SU-DHL-6 (cell line): Measurements from ENCODE around the gene LAMB4.

Experiments
- H2AFZ ChIP-seq: fragments of 200-600 bp; sonication (generic); 2 replicates; pipeline ENCODE4 v1.6.1; 2014; ENCODE audit warnings: low read depth, mild to moderate bottlenecking, moderate library complexity, mixed read lengths, antibody characterized with exemption, low read length; ENCODE audit not compliant: severe bottlenecking
- H3F3A ChIP-seq: fragments of 200-600 bp; shearing (Covaris generic); 2 replicates; pipeline ENCODE4 v1.6.0; 2016; ENCODE audit warnings: antibody characterized with exemption, mild to moderate bottlenecking; ENCODE audit not compliant: insufficient read depth
- H3K27ac ChIP-seq: fragments of 200-600 bp; sonication (generic); 2 replicates; pipeline ENCODE4 v1.5.1; 2016; ENCODE audit warnings: low read depth, mild to moderate bottlenecking, low read length, moderate library complexity, mixed read lengths
- H3K27me3 ChIP-seq: fragments of 200-600 bp; sonication (generic), shearing (Covaris generic); 2 replicates; pipeline ENCODE4 v1.6.0; 2014; ENCODE audit warnings: mild to moderate bottlenecking, low read length
- H3K36me3 ChIP-seq: fragments of 200-600 bp; sonication (generic); 2 replicates; pipeline ENCODE4 v1.6.1; 2014; ENCODE audit warnings: mild to moderate bottlenecking, low read length, mixed read lengths
- H3K4me2 ChIP-seq: fragments of 300-600, 200-600 bp; shearing (Covaris generic), sonication (generic); 2 replicates; pipeline ENCODE4 v1.6.0; 2014; ENCODE audit warnings: low read length, low read depth, mild to moderate bottlenecking; ENCODE audit not compliant: poor library complexity, severe bottlenecking
- H3K4me3 ChIP-seq: fragments of 200-600 bp; sonication (generic); 2 replicates; pipeline ENCODE4 v1.5.1; 2014; ENCODE audit warnings: antibody characterized with exemption, low read length, mild to moderate bottlenecking, mixed read lengths; ENCODE audit not compliant: insufficient read depth, poor library complexity, severe bottlenecking
- H3K79me2 ChIP-seq: fragments of 200-600 bp; sonication (generic); 2 replicates; pipeline ENCODE4 v1.6.1; 2014; ENCODE audit warnings: mild to moderate bottlenecking, low read length, moderate library complexity; ENCODE audit not compliant: insufficient read depth
- H3K9ac ChIP-seq: fragments of 200-600 bp; sonication (generic); 2 replicates; pipeline ENCODE4 v1.7.0; 2014; ENCODE audit warnings: mild to moderate bottlenecking, low read length
- H3K9me2 ChIP-seq: fragments of 200-600 bp; sonication (generic); replicated peaks from 2 replicates; pipeline ENCODE4 v1.6.1; 2014; ENCODE audit warnings: low read length; ENCODE audit not compliant: insufficient read depth
- H3K9me3 ChIP-seq: fragments of 200-600 bp; sonication (generic); 2 replicates; pipeline ENCODE4 v1.6.1; 2014; ENCODE audit warnings: low read length, mixed read lengths; ENCODE audit not compliant: insufficient read depth
- H4K20me1 ChIP-seq: fragments of 200-600 bp; sonication (generic); 2 replicates; pipeline ENCODE4 v1.6.1; 2014; ENCODE audit warnings: low read depth, mild to moderate bottlenecking, antibody characterized with exemption, low read length, moderate library complexity, mixed read lengths
- CTCF ChIP-seq: fragments of 200-600 bp; sonication (generic); IDR thresholded peaks from one replicate; pipeline ENCODE4 v1.5.1; 2017; ENCODE audit warnings: antibody characterized with exemption, mild to moderate bottlenecking, low read length, moderate library complexity; ENCODE audit not compliant: insufficient read depth, poor library complexity, severe bottlenecking
- EZH2phosphoT487 ChIP-seq: fragments of 200-600 bp; sonication (generic), shearing (Covaris generic); conservative IDR thresholded peaks from 2 replicates; pipeline ENCODE4 v1.6.1; 2018; ENCODE audit warnings: mild to moderate bottlenecking, antibody characterized with exemption, low read length, moderate library complexity, mixed read lengths

The LAMB4 gene

DNA sequence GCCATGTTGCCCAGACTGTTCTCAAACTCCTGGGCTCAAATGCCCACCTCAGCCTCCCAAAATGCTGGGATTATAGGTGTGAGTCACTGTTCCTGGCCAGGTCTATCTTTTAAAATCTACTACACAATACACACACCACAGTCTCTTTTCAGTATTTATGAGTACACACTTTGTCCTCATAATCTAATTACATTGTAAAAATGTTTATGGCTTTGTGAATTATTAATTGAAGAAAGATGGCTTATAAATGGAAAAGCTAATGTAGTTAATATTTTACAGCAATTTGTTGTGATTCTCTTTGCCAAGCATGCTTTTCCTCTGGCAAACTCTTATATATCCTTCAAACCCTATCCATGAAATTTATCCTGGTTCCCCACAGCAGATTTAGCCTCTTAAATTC lies 22.0 kb downstream of the LAMB4 start:
- Histone ChIP-seq H4K20me1 (no peaks in the 10 kb centered on the region), H3K9me3 (no peaks in the 10 kb centered on the region), H3K4me2 (no peak overlapping the region), H3K27me3 (no peaks in the 10 kb centered on the region), H3F3A (no peaks in the 10 kb centered on the region), H3K36me3 (no peaks in the 10 kb centered on the region), H3K9me2 (no peaks in the 10 kb centered on the region), H3K27ac (no peak overlapping the region), H2AFZ (no peak overlapping the region), H3K4me3 (no peak overlapping the region), H3K79me2 (no peaks in the 10 kb centered on the region), H3K9ac (no peak overlapping the region)
- TF ChIP-seq EZH2phosphoT487 (no peak), CTCF (no peak)

DNA sequence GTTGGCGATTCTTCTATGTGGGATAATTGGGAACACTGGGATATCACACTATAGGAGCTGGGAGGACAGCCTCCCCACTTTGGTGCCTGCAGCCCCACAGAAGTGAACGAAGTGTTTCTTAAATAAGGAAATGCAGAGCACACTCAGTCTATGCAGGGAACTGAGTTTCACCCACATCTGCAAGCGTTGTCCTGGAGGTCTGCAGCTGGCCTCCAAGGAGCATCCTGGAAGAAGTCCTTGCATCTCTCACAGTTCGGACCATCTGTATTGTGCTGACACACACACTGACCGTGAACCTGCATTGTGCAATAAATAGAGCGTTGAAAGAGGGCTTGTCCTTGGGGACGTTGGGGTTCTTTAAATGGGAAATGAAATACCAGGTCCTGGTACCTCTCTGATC lies 25.8 kb downstream of the LAMB4 start:
- no peak for TF ChIP-seq EZH2phosphoT487
- TF ChIP-seq CTCF, result no peak
- H4K20me1 ChIP-seq, result no peaks in the 10 kb centered on the region
- no peak overlapping the region for H3K27ac ChIP-seq
- no peak overlapping the region for H2AFZ ChIP-seq
- H3K9me2 ChIP-seq, result no peaks in the 10 kb centered on the region
- H3K79me2 ChIP-seq, result no peaks in the 10 kb centered on the region
- H3K4me2 ChIP-seq, result no peak overlapping the region
- H3K27me3 ChIP-seq, result no peaks in the 10 kb centered on the region
- H3F3A ChIP-seq, result no peaks in the 10 kb centered on the region
- H3K4me3 ChIP-seq, result no peak overlapping the region
- H3K36me3 ChIP-seq, result no peaks in the 10 kb centered on the region
- no peak overlapping the region for H3K9ac ChIP-seq
- no peaks in the 10 kb centered on the region for H3K9me3 ChIP-seq

DNA sequence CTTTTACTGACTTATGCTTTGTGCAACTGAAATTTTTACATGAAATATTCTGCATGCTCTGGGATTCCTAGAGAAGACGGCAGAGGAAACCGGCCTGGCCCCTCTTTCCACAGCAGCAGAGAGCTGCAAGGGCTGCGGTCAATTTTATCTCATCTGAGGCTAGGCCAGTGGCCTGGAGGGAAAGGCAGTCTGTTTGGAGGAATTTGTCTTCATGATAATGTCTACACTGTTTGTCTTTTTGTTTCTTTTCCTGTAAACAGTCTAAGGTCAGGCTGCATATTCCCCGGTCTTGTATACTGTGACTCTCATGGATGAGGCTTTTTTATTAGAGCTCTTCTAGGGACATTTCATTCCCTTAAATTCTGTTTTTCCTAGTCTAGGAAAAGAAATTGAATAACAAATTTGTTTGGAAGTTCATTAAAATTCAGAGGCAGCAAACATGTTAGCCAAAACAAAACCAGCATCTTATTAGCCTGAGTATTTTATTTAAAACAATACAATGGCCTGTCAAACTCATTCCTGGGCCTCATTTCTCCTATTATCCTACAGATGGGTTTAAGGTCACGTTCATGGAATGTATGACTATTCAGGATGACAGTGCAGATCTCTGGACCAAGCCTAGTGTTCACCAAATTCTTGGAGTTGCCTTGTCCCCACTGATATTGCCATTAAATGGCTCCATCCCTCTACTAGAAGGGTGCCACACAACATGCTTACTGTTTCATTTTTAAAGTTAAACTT lies 26.4 kb downstream of the LAMB4 start:
- TF ChIP-seq EZH2phosphoT487 (no peak), CTCF (no peak)

More for the DNA sequence above, 26.4 kb downstream of the LAMB4 start:
- H3F3A ChIP-seq, result no peaks in the 10 kb centered on the region
- H3K4me2 ChIP-seq, result no peak overlapping the region
- H3K4me3 ChIP-seq, result no peak overlapping the region
- H3K9me2 ChIP-seq, result no peaks in the 10 kb centered on the region
- no peak overlapping the region for H3K27ac ChIP-seq
- no peaks in the 10 kb centered on the region for H3K79me2 ChIP-seq
- no peaks in the 10 kb centered on the region for H3K36me3 ChIP-seq
- no peaks in the 10 kb centered on the region for H4K20me1 ChIP-seq
- H3K9me3 ChIP-seq, result no peaks in the 10 kb centered on the region
- no peaks in the 10 kb centered on the region for H3K27me3 ChIP-seq
- H3K9ac ChIP-seq, result no peak overlapping the region
- H2AFZ ChIP-seq, result no peak overlapping the region
